Measurements from ENCODE around the gene CD74. TPM values are rescaled to one million over a fixed set of nuclear protein-coding genes. Genes with fewer than 3 reads are reported as not detected.

The CD74 gene
- total RNA-seq, 1 donor: 3.0 TPM

DNA sequence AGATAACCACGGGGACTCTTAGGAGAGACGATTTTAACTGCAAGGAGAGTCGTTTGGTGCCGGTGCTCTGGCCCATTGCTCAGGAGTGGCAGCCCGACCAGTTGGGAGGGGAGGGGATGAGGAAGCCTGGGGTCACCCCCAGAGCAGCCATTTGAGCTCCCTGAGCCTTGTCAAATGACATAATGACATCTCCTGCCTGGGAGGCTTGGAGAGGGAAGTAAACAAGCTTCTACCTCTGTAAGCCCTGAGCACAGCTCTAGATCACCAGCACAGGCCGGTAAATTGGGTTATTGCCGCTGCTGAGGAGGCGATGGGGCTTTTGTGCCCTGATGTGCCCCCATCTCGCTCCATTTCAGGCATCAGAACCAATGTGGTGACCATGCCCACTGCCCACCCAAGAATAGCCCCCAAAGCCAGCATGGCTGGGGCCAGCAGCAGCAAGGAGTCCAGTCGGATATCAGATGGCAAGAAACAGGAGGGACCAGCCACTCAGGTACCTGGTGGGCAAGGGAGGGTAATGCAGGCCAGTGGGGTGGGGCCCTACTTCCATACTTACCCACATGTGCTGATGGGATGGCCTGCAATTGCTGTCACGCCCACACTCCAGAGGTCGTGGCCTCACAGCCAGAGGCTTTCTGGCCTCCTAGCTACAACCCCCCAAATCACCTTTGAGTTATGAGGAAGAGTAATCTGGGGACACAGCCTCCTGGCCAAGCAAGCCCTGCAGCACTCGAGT lies 23.0 kb downstream of the CD74 start:
- H3K4me3 ChIP-seq (ENCODE audit: low read depth, low read length): no peak overlapping the region
- TF ChIP-seq, protein P1, sequence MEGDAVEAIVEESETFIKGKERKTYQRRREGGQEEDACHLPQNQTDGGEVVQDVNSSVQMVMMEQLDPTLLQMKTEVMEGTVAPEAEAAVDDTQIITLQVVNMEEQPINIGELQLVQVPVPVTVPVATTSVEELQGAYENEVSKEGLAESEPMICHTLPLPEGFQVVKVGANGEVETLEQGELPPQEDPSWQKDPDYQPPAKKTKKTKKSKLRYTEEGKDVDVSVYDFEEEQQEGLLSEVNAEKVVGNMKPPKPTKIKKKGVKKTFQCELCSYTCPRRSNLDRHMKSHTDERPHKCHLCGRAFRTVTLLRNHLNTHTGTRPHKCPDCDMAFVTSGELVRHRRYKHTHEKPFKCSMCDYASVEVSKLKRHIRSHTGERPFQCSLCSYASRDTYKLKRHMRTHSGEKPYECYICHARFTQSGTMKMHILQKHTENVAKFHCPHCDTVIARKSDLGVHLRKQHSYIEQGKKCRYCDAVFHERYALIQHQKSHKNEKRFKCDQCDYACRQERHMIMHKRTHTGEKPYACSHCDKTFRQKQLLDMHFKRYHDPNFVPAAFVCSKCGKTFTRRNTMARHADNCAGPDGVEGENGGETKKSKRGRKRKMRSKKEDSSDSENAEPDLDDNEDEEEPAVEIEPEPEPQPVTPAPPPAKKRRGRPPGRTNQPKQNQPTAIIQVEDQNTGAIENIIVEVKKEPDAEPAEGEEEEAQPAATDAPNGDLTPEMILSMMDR (IDR thresholded peaks at IDR 0.05; ENCODE audit: insufficient read depth, low read depth, low read length): no peak
- no peak for DNase-seq (ENCODE audit: low read depth)

DNA sequence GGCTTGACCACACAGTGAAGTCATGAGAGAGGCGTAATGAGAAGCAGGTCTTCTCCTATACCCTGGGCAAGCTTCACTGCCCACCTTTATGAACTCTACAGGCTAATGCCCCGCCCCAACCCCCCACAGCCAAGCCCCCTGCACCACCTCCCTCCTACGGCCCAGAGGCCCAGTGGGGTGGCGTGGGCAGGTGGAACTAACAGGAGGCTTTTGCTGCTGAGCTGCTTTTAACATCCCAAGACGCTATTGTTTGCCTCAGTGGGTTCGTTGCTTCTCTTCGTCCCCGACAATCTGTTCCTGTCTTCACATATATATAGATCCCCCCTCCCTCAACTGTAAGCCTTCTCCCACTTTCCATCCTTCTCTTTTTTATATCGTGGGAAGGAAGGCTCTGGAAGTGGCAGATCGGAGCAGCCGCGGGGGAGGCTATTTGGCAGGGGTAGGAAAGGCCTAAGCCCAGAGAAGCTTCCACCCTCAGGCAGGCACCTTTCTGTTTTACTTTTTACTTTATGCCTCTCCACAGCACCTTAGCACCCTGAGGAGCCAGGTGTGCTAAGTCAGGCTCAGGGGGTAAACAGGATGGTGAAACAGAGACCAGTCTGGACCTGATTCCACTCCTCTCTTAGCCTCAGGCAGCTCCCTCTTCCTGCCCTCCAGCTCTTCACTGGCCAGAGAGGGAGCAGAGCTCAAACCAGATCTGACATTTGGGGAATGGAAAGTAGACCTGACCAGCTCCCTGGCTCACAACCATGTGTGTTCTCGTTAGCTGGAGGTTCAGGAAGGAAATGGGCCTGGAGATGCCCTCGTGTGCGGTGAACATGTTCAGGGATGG lies 26.5 kb downstream of the CD74 start:
- H3K4me3 ChIP-seq (ENCODE audit: low read depth, low read length): no peak overlapping the region
- TF ChIP-seq, protein P1 (IDR thresholded peaks at IDR 0.05; ENCODE audit: insufficient read depth, low read depth, low read length): no peak
- no peak for DNase-seq (ENCODE audit: low read depth)

DNA sequence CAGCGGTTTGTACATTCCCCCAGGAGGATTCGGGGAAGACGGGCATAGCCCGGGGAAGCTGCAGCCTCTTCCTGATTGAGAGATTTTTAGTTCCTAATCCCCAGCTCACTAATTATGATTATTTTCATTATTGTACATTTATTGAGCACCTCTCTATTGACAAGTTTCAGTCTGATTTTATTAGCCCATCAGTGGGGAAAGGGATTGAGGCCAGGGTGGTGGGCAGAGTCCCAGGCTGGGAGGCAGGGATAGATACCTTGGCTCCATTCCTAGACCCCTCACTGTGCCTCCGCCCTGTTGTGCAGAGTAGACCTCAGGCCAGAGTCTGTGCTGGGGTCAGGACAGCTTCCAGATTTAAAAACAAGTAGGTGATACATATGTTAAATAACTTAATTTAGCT lies 28.0 kb downstream of the CD74 start:
- no peak for DNase-seq (ENCODE audit: low read depth)
- TF ChIP-seq, protein P1 (IDR thresholded peaks at IDR 0.05; ENCODE audit: insufficient read depth, low read depth, low read length): no peak
- H3K4me3 ChIP-seq (ENCODE audit: low read depth, low read length): no peak overlapping the region

DNA sequence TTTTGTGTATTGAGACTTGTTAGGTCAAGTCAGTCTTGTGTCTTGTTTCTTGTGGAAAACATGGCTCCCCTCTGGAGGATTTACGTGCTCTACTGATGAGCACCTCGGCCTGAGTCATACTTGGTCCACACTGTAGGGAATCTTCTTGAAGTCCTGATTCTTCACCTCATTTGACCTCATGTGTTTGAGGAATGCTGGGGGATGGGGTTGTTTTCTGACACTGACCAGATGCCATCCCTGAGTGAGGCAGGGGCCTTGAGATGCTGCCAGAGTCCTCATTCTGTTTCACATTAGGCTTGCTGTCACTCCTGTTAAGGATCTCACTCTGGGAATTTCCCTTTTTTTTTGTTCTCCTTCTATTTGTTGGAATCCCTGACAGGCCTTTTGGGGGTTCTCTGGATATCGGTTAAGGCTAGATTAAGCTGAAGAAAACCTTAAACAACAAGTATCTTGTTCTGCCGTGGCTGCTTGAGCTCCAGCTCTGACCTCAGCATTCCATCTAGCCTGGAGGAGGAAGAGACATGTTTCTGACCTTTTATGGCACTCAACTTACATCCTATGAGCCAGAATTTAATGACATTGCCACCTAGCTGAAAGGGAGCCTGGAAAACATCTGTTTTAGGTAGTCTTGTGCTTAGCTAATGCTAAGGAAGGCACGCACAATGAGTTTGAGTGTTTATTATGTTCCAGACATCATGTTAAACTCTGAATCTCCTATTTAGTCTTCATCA lies 34.6 kb downstream of the CD74 start:
- DNase-seq (ENCODE audit: low read depth): peak; percentile 99
- TF ChIP-seq, protein P1 (IDR thresholded peaks at IDR 0.05; ENCODE audit: insufficient read depth, low read depth, low read length): no peak
- H3K4me3 ChIP-seq (ENCODE audit: low read depth, low read length): no peak overlapping the region

DNA sequence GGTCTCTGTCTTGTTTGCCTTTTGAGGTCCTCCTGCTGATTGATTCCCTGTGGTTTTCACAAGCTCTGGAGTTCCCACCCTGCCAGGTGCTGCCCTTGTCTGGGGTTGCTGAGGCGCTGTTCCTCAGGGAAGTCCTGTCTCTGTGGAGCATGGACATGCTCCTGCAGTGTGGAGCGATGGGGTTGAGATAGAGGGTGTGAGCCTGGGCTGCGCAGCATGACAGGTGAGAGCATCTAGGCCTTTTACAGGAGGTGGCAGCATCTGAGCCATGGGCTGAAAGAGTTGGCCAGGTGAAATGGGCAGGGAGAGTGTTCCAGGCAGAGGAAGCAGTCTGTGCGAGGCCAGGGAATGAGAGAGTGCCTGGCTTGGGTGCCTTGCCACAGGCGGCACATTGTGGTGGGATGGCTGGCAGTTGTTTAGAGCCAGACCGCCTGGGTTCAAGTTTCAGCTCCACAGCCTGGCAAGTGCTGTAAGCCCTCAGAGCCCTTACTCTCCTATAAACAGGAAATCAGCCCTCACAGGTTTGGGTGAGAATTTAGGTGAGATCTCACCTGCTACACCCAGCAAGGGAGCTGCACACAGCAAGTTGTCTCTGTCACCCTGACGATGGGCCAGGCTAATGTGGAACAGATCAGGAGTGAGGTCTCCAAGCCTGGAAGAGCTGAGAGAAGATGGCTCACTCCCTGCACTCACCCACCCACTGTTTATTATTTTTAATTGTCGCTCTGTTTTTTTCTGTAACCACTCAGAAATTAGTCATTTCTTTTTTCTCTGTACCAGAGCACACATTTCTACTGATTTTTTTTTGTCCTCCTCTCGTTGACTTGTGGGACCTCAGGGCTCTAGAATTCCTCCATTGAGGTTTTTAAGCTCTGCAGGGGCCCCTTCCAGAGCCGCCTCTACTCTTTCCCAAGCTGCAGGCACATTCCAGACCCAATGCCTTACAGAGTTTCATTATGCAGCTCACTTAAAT lies 35.6 kb downstream of the CD74 start:
- TF ChIP-seq, protein P1 (IDR thresholded peaks at IDR 0.05; ENCODE audit: insufficient read depth, low read depth, low read length): no peak
- no peak overlapping the region for H3K4me3 ChIP-seq (ENCODE audit: low read depth, low read length)
- peak; percentile 46 for DNase-seq (ENCODE audit: low read depth)

DNA sequence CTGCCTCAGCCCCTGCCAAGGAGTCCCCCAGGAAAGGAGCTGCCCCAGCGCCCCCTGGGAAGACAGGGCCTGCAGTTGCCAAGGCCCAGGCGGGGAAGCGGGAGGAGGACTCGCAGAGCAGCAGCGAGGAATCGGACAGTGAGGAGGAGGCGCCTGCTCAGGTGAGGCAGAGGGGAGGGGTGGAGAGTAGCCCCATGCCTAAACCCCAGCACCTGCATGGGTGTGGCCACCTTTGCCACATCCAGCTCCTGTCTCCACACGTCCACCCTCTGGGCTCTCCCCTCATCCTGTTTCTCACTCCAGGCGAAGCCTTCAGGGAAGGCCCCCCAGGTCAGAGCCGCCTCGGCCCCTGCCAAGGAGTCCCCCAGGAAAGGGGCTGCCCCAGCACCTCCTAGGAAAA lies 38.1 kb downstream of the CD74 start:
- TF ChIP-seq, protein P1 (IDR thresholded peaks at IDR 0.05; ENCODE audit: insufficient read depth, low read depth, low read length): no peak
- H3K4me3 ChIP-seq (ENCODE audit: low read depth, low read length): no peak overlapping the region
- DNase-seq (ENCODE audit: low read depth): no peak

Measured in fibroblast of villous mesenchyme (primary cell).